GM12865 (cell line): Measurements from ENCODE around the gene SPEG.

ENCODE experiments used
- DNase-seq: peaks from one replicate; pipeline ENCODE4 v3.0.0; 2010; ENCODE audit warnings: low read depth
- H3K4me3 ChIP-seq: 2 replicates; pipeline ENCODE4 v1.5.1; 2011; ENCODE audit warnings: mild to moderate bottlenecking, low read depth, low read length, control low read depth
- TF ChIP-seq, protein P1 (sequence below): IDR thresholded peaks from 2 replicates; pipeline ENCODE4 v1.5.1; 2011; ENCODE audit warnings: low read length, control low read depth, low read depth, inconsistent platforms; ENCODE audit not compliant: insufficient read depth; ENCODE audit errors: missing control alignments

SPEG gene

DNA sequence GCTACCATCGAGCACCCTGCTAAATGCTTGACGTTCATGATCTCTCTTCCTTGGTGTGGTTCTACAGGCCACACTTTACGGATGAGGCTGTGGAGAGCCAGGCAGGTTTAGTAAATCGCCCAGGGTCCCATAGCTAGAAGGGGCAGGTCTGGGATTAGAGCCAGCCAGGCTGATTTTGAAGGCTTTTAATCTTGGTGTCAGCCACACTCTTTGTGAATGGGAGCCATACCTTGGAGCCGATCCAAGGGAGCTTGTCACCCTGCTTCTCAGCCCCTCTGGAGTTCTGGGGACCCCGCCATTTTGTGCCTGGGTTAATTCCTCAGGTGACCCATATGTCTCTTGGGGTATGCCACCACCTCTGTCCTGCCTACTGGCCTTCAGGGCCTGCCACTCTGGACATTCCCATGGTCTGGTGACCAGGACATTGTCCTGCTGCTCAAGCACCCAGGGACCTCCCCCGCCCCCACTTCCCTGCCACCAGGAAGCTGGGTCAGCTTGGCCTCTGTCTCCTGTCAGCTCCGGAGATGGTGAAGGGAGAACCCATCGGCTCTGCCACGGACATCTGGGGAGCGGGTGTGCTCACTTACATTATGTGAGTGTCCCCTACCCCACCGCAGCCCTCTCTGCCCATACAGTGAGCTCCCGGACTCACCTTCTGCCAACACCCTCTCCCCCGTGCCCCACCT, 56.8 kb downstream of the SPEG start:
- TF ChIP-seq, protein P1, sequence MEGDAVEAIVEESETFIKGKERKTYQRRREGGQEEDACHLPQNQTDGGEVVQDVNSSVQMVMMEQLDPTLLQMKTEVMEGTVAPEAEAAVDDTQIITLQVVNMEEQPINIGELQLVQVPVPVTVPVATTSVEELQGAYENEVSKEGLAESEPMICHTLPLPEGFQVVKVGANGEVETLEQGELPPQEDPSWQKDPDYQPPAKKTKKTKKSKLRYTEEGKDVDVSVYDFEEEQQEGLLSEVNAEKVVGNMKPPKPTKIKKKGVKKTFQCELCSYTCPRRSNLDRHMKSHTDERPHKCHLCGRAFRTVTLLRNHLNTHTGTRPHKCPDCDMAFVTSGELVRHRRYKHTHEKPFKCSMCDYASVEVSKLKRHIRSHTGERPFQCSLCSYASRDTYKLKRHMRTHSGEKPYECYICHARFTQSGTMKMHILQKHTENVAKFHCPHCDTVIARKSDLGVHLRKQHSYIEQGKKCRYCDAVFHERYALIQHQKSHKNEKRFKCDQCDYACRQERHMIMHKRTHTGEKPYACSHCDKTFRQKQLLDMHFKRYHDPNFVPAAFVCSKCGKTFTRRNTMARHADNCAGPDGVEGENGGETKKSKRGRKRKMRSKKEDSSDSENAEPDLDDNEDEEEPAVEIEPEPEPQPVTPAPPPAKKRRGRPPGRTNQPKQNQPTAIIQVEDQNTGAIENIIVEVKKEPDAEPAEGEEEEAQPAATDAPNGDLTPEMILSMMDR = no peak
- DNase-seq = no peak
- no peak overlapping the region for H3K4me3 ChIP-seq

DNA sequence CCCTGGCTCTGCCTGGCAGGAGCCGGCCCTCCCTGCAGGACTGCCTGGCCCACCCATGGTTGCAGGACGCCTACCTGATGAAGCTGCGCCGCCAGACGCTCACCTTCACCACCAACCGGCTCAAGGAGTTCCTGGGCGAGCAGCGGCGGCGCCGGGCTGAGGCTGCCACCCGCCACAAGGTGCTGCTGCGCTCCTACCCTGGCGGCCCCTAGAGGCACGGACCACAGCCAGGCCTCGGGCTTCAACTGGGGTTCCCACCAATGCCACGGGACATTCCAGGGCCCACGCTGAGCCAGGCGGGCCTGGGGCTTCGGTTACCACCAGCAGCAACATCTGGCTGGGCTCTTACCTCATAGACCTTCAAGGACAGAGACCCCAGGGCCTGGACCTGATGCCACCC, 57.9 kb downstream of the SPEG start:
- DNase-seq = peak; percentile 15
- no peak overlapping the region for H3K4me3 ChIP-seq
- TF ChIP-seq, protein P1 = no peak

DNA sequence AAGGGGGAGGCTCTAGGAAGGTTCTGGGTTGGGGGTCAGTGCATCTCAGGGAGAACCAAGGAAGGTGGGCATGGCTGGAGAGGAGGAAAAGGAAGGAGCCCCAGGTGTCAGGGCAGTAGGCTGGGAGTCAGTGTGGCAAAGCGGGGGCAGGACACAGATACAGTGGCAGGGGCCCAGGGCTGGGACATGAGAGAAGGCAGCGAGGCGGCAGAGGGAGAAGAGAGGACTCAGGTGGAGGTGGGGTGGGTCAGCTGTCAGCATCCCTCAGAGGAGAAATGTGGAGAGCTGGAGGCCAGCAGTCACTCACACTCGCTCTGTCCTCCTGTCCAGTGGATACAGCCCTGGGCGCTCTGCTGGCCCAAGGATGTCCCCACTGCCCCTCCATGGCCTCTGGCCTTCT, 58.4 kb downstream of the SPEG start:
- TF ChIP-seq, protein P1 = no peak
- no peak for DNase-seq
- no peak overlapping the region for H3K4me3 ChIP-seq

DNA sequence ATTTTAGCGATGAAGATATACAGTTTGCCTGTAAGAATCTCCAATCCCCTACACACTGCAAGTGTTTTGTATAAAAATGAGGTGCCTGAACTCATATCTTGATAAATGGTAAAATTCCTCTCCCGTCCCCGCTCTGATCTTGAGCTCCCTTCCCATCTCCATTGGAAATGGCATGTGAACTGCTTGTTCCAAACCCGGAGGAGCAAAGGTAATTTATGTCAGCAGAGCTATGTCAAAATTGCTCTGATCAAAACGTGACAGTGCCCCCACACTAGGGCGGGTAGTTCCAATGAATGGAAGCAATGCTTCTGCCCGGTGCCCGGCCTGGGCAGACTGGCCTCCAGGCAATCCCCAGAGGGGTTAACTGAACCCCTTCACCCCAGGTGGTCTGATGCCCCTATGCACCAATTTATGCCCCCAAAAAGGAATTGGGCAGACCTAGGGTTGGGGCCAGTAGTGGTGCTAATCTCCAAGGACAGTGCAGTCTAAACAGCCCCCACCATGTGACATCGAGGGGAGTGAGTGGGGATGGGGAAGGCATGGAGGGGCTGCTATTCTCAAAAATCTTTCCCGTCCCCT, 60.4 kb downstream of the SPEG start:
- no peak overlapping the region for H3K4me3 ChIP-seq
- TF ChIP-seq, protein P1 = no peak
- DNase-seq = no peak

DNA sequence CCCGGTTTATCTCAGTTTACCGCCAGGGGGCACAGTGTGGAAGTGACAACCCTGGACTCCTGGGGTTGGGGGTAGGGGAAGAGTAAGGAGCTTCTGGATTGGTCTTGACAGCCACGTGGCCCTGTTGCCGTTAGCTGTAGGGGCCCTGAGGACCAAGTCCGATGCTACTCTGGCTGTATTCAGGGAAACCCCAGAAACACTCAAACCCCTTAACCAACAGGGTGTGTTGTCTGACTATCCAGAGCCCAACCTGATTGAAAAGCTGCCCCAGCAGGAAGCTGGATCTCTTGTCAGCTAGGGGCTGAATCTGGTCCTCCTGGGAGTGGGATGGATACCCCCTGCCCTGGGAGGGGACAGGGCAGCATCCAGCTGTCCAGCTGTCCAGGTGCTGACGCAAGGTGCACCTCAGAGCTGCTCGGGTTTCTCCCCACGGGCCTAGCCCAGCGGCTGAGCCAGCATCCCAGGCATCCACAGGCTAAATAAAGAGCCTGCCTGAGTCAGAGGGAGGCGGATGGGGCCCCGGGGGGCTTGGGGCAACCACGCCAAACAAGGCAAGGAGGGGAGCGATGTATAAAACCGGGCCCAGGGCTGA, 61.0 kb downstream of the SPEG start:
- no peak overlapping the region for H3K4me3 ChIP-seq
- peak; percentile 74 for DNase-seq
- TF ChIP-seq, protein P1 = peak; percentile 47

DNA sequence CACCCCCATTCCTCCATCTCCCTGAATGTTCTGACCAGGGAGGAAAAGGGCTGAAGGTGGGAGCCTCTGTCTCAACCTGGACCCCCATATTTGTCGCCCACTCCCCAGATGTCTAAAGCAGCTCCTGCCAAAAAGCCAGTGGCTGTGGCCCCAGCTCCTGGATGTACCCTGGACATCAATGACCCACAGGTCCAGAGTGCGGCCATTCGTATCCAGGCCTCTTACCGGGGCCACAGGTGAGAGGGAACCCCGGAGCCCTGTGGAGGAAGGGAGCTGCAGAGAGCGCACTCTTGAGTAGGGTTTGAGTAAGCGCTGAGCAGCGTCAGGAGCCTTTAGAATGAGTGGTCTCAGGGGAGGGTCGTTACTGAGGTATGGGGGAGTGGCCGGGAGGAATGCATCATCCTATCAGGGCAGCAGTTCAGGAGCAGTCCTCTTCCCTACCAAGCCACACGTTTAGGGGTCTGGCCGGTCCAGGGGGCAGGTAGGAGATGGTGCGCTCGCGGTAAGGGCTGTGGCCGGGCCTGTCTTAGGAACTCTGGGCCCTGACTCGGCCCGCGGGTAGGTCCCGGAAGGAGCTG, 61.7 kb downstream of the SPEG start:
- TF ChIP-seq, protein P1 = no peak
- H3K4me3 ChIP-seq = no peak overlapping the region
- DNase-seq = no peak
